ENCODE measurements around the gene CACNB2.

CACNB2 gene

DNA sequence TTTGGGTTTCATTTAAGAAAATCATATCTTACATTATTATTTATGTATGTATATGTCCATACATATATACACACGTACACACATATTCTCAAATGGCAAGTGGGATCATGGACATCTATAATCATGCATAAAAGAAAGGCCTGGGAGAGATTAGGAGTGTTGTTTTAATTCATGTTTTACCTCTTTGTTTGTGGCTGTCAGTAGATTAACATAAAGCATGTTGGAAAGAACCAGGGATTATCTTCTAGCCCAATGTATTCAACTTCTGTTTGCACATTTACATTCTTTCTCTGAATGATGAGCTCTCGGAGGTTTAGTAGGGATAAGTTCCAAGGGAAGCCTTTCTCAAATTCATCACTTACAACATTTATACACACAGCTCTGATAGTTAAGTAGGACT is 319.8 kb downstream of the CACNB2 start:
- no peak for DNase-seq

DNA sequence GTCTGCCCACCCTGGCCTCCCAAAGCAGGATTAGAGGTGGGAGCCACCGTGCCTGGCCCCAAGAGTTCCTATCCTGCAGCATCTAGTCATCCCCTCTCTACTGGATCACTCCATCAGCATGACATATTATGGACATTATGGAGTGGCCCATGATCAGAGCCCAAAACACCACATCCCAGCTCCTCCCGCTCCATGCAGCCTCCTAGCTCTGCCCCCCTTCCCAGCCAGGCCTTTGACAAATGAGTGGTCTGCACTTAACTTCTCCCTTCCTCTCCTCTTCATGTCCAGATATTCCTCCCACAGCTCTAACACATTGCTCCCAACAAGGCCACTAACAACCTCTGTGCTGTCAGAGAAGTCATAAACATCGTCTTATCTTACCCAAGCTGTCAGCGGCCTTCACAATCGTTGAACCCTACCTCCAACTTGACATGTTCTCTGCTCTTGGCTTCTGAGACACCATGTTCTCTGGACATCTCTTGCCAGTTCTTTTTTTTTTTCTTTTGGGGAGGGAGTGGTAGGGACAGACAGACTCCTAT is 323.5 kb downstream of the CACNB2 start:
- no peak for DNase-seq

DNA sequence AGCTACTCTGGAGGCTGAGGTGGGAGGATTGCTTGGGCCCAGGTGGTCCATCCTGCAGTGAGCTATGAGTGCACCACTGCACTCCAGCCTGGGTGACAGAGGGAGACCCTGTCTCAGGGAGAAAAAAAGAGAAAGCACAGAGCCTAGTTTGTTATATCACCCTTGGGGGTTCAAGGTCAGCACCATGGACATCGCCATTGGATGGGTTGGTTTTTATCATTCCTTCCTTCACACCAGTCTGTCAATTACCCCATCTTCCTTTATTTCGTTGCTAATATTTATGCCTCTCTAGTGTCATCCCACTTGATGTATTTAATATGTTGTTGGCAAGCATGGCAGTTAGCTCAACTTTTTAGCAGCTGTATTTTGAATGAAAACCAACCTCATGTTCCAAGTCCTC is 328.9 kb downstream of the CACNB2 start:
- no peak for DNase-seq

DNA sequence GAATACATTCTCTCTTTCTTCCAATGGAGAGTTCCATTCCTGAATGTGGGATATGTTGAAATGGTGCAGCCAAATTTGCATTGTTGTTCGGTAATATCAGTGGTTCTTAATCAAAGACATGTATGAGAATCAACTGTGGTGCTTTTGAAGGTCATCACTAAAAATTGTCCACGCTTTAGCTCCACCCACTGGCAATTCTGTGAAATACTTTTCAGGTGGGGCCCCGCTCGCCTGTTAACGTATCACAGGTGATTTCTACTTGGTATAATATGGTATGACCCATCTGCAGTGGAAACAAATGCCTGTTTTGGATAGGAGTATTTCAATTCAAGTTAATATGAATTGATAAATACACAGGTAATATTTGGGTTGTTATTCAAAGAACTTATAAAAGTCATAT is 332.8 kb downstream of the CACNB2 start:
- DNase-seq = no peak

DNA sequence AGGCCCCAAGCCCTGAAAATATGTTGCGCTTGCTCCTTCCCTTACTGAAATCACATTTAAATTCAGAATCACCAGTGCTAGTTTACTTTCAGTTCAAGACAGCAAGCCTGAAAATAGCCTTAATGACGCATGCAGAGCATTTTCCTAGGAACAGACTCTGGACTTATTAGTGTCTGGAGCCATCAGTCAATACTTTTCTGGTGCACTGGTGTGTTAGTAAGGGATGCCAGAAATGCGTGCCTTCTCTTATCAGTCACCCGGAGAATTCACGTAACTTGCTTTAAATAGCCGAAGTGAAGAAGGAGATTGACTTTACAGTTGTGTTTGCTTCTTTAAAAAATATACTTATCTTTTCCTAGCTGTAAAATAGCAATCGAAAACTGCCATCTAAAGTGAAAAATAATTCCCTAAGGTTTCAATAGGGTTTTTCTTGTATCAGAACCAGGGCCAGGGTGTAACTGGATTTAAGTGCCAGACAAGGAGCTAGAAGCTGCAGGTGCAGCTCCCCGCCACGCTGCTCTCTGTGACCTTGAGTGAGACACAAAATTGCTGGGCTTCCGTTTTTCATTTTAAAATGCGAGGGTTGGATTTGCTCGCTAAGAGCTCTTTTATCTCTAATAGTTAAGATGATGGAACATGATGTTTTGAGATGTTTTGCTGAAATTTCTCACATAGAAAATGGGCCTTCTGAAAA is 333.3 kb downstream of the CACNB2 start:
- DNase-seq = no peak

DNA sequence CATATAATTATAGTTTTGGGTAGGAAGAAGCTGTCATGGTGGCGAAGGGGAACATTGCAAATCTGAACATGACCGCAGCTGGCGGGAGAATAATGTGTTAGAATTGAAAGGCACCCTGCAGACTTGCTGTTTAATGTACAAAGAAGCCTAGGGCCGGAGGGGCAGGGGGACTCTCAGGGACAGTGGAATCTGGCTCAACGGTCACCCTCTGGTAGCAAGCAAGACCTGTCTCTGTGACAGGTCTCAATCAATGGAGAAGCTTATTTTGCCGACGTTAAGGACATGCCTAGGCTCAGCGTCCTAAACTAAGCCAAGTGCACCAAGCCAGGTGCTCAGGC is 333.9 kb downstream of the CACNB2 start:
- DNase-seq = no peak

DNA sequence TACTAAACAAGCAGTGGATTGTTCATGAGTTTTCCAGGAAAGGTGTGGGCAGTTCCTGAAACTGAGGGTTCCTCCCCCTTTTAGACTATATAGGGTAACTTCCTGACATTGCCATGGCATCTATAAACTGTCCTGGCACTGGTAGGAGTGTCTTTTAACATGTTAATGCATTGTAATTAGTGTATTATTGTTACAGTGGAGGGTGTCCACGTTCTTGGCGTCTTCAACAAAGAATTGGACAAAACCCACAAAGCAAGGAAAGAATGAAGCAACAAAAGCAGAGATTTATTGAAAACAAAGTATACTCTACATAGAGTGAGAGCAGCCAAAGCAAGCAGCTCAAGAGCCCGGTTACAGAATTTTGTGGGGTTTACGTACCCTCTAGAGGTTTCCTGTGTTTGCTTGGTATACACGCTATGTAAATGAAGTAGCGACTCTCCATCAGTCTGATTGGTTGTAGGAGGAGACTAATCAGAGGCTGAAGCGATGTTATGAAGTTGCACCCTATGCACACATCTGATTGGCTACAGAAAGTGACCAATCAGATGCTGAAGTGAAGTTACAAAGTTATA is 335.9 kb downstream of the CACNB2 start:
- DNase-seq = no peak

DNA sequence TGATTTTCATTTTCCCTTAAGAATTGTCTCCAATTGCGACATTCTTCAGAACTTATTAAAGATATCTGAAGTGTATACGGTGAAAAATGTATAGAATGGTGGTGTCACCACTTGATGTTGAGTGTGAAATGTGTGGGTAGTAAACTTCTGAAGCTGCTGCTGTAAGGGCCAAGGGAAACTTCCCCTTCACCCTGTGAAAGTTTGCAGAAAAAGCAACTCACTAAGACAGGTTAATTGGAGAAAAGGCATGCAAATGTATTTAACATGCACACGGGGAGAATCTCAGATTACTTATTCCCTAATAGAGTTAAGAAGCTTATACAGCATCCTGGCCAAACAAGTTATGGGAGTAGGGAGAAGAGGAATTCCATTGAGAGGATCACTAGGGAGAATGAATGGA is 338.1 kb downstream of the CACNB2 start:
- DNase-seq = no peak

DNA sequence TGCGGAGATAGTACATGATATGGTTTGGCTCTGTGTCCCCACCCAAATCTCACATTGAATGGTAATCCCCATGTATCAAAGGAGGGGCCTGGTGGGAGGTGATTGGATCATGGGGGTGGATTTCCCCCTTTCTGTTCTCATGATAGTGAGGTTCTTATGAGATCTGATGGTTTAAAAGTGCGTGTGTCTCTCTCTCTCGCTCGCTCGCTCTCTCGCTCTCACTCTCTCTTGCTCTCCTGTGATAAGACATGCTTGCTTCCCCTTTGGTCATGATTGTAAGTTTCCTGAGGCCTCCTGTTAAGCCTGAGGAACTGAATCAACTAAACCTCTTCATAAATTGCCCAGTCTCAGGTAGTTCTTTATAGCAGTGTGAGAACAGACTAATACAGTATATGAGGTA is 339.3 kb downstream of the CACNB2 start:
- no peak for DNase-seq

DNA sequence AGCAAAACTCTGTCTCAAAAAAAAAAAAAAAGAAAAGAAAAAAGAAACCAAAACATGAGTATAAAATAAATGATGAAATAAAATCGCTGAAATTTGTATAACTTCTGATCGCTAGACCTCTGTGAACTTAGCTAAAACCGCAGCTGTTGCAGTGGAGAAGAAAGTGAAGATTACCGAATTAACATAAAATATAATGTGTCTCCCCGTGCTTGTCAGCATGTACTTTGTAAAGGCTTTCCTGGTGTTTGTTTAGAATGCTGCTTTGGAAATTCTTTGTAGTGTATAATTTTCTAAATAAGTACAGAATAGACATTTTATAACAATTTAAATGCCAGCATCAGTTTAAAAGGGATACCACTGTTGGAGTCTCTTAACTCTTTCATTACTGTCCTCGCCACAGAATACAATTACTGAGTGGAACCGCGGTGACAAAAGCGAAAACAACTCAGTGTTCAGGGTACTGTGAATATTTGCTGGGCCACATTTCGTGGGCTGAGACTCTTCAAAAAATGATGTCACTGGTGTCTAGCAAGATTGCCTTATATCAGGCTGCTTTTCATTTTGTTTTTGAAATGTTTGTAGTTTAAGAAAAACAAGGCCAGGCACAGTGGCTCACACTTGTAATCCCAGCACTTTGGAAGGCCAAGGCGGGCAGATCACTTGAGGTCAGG is 343.4 kb downstream of the CACNB2 start:
- DNase-seq = no peak

DNA sequence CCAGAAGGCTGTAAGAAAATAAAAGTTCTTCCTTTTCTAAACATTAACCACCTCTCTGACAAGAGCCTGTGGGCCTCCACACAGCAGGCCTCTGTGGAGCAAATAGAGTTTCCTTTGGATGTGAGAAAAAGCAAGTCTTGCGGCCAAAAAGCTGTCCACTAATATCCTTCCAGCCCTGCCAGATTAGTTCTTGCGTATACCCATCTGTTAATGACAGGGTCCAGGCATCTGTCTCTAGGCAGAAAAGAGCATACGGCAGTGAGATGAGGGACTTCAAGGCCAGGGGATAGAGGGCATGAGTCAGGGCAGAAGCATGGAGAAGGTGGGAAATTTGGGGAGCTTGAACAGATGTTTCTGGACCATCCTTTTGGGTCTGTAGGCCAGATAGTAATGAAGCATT is 346.2 kb downstream of the CACNB2 start:
- no peak for DNase-seq

DNA sequence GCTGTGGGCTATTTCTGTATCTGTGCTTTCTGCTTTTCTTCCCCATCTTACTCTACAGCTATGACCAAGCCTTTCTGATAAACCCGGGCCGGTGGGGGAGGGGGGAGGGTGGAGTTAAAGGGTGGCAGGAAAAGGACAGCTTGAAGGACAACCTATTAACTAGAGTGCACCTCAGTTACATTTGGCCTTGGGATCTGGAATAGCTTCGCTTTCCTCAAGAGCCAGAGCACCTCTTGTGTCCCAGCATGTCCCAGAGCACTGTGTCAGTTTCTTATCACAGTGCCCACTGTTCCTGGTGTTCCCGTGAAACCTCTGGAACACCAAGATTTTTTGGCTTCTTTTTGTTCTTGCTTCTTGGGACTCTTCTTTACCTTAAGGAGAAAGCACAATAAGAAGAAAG is 350.5 kb downstream of the CACNB2 start:
- DNase-seq = no peak

DNA sequence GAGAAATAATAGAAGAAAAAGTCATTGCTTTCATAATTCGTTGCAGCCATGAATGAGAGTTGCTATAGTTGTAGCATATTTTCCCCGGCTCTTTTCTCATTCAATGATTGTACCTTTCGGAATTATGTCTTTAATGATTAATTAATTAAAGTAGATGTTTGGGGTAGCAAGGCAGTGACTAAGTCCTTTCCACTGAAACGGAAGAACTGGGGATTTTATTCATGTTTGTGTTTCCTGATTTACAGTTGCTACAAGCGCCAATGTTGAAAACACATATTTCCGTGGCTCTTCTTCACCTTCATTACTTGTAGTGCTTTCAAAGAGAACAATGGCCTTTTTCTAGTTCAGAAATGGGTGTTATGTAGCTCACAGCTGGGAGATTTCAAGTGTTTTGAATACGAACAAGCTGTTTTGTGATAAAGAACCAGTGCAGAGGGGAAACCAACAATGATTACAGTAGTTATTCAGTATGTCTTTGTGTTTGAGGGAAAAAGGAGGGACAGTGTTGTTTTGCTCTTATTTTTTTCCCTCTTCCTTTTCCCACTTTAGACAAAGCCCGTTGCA is 357.7 kb downstream of the CACNB2 start:
- no peak for DNase-seq

DNA sequence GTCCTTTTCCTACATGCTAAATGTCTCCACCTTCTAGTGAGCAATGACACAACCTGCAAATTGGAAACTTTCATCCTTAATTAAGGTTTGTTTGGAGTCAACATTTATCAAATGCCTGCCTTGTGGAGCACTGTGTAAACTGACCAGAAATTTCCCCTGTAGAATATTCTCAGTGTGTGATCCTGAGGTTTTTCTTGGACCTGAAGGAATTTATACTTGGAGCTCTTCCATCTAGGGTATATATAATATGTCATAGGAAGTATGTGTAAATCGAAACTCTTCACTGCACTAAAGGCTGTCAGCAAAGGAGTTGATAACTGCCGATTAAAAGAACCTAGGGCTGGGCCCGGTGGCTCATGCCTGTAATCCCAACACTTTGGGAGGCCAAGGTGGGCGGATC is 358.8 kb downstream of the CACNB2 start:
- DNase-seq = no peak

DNA sequence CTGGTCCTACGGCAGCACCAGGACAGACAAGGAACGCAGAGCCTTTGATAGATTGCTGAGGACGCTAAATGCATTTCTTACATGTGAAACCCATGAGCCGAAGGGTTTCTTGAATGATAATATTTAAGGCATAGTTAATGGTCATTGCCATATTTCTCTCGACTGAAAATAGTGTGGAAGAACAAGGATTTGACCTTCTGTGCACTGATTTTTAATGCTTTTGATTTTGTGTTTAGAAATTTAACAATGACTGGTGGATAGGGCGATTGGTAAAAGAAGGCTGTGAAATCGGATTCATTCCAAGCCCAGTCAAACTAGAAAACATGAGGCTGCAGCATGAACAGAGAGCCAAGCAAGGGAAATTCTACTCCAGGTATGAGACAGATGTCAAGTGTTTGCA is 360.4 kb downstream of the CACNB2 start:
- DNase-seq = no peak

DNA sequence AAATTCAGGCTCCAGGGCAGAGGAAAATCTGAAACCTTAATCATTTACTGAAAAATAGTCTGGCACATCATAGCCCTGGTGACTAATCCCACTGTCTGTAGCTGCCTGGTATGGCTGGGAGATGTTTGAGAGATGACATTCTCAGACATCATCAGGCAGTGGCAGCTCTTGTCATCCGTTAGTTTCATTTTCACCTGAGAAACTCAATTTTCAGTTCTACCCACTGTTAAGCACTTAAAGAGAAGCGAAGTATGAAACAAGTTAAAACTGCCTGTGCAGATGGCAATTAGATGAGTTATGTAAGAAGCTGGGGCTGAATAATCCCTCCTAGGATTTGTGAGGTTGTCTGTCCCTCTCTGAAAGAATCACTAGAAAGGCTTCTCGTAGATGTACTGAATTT is 361.0 kb downstream of the CACNB2 start:
- no peak for DNase-seq

DNA sequence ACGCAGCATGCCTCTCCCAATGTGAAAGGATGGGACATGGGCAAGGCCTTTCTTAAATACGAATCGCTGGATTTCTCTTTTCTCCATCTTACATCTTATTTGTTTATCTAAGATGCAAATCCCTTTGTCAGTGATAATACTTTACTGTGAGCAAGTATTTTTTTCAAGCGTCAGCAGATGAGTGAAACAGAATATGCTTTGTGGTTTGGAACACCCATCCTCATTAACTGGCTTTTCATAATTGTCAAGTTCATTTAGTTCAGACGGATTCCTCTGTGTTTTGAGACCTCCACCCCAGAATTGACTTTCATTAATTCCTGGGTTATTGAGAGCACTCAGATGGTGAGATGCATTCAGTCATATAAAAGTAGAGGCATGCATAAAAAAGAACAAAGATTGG is 361.4 kb downstream of the CACNB2 start:
- no peak for DNase-seq

DNA sequence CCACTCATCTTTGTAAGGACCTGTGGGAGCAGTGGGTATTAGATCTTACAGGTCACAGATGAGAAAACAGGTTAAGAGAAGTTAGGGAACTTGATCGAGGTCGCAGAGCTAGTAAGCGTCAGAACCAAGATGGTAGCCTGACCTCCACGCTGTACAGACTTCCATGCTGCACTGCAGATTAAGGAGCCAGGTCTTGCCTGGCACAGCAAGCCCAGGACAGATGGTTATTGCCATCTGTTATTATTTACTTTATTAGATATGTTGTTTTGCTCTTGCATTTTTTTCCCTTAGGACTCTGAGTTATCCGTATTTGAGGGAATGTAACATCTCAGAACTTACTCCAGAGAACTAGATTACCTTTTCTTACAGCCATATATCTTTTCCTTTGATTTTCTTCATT is 363.9 kb downstream of the CACNB2 start:
- DNase-seq = no peak

DNA sequence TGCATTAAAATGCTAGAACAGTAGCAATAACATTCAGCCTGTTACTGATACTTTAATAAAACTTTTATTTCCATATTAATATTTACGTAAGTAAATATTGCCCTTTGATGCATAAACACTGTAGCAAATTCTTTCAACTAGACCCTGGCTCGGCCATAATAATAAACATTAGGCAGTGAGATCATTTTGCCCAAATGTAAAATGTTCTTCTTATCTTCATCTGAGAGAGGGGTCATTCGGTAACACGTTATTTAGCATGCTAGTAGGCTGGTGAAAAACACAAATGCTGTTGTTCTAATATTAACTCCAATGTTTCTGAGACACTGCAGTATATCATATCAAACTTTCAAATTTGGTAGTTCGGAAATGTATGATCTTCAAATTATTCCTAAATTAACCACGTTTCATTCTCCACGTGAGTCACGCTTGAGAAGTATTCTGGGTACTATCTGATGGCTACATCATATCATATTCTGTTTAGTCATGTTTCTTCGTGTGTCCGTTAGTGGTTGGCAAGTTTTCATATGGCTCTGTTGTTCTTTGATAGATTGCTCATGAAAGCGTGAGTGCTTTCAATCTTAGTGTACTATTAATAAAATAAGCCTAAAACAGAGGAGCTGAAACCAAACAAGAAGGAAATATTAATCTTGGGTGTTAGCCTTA is 365.4 kb downstream of the CACNB2 start:
- no peak for DNase-seq

DNA sequence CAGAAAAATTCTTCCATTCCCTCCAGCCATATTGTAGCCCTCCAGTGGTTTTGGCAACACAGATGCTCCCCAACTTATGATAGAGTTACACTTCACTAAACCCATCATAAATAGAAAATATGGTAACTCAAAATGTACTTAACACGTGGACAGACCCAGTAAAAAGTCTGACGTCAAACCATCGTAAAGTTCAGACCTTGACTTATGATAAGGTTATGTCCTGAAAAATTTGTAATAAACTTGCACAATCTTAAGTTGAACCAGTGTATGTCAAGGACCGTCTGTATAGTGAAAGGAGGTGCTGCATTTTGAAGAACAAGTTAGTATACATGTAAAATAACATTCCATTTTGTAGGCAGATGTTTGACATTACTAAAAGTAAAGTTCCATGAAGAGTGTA is 368.4 kb downstream of the CACNB2 start:
- DNase-seq = no peak

DNA sequence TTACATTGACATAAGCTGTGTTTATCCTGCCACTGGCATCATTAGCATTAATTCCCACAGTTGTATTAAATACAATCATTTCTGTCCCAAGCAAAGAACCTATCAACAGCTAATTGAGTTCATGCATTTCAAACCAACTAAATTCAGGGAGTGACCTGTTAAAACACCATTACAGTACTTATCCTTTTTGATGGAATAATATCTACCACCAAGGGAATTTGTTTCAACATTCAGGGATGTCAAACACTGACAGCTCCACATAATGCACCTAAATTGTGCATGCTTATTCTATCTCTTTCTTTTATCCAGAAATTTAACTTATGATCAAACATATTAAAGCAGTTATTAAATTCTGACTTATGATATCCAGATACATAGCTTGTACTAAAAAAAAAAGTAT is 374.3 kb downstream of the CACNB2 start:
- DNase-seq = no peak

DNA sequence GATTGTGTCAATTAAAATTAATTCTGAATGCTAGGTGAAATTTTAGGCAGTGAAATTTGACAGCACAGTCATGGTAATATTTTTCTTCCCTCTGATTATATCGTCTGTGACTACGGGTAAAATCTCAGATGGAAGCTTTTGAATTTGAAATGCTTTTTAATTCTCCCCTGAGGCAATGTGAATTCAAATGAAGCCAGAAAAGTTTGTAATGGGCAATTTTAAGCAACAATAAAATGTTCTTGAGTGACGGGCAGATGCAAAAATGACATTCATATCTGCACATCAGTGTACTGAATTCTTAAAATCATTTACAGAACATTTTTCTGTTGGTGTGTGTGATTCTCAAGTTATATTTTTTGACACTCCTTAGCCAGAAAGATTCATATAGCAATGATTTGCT is 376.6 kb downstream of the CACNB2 start:
- DNase-seq = no peak

DNA sequence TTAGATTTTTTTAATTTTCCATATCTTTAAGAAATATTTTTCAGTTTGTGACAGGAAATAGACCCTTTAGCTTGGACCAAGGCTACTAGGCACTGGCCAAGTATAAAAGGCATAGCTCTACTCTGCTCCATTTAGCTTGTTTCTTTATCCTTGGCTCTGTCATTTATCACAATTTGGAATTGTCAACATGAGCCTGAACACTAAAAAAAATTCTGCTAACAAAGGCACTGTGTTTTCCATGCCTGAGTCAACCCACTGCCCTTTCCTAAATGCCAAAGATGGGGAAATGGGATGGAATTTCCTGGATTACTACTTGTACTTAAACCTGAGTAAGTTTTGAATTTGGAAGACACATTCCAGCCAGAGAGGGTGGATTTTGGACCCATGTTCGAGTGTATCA is 382.8 kb downstream of the CACNB2 start:
- DNase-seq = peak in 1 of 3 donors; percentile 11

DNA sequence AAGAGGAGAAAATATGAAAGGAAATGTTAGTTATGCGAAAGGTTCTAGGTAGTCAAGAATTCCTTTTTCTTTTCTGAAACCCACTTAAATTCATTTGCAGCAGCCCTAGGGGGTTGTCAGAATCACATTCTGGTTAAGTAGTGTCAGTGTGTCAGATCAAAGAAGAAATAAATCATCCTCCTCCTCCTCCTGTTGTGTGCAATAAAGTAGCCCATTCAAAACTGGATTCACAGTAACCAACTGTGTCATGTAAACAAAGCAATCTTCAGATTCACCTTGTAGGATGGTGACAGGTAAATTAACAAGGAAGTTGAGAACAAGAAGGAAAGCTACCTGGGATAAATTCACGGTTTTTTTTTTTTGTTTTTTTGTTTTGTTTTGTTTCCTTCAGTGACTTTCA is 383.6 kb downstream of the CACNB2 start:
- no peak for DNase-seq
